ENCODE data around the gene TMEM158.

DNA sequence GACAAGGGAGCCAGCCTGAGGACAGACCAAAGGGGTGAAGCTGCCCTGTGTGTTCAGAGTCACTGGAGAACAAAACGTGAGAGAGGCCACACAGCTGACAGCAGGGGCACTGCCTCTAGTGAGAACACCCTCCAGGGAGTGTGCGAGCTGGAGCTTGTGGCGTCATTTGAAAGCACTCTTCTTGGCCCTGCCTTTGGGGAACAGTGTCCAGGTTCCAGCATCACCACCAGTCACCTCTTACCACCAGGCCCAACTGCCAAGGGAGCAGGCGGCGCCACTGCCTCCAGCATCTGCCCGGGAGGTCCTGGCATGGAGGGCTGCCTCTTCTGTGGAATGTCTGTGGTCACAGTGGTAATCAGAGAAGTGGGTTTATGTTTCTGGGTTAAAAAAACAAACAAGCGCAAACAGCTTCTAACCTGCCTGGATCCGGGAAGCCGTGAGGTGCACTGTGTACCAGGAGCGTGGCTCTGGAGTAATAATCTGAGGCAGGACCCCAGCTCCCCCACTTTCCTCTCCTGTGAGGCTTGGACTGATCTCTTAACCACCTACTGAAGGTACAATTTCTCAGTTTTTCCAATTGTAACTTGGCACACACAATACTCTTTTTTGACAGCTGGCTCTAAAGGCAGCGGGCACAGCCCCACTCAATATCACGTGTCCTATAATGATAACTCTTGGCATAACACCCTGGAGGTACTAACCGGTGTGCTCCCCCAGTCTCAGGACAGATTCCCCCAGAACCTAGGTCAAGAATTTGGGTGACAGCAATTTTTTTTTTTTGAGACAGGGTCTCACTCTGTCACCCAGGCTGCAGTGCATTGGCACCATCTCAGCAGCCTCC lies 47.7 kb downstream of the TMEM158 start:
- TF ChIP-seq, protein P1, sequence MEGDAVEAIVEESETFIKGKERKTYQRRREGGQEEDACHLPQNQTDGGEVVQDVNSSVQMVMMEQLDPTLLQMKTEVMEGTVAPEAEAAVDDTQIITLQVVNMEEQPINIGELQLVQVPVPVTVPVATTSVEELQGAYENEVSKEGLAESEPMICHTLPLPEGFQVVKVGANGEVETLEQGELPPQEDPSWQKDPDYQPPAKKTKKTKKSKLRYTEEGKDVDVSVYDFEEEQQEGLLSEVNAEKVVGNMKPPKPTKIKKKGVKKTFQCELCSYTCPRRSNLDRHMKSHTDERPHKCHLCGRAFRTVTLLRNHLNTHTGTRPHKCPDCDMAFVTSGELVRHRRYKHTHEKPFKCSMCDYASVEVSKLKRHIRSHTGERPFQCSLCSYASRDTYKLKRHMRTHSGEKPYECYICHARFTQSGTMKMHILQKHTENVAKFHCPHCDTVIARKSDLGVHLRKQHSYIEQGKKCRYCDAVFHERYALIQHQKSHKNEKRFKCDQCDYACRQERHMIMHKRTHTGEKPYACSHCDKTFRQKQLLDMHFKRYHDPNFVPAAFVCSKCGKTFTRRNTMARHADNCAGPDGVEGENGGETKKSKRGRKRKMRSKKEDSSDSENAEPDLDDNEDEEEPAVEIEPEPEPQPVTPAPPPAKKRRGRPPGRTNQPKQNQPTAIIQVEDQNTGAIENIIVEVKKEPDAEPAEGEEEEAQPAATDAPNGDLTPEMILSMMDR (IDR thresholded peaks at IDR 0.05): no peak
- TF ChIP-seq POLR2A (IDR thresholded peaks at IDR 0.05): no peak

Data from vagina (tissue), 2 donors.